ENCODE measurements around the gene STARD3.
"Not testable (repeated sequence)": the region's sequence is repeated elsewhere in the genome, so short reads cannot be mapped to it uniquely, and the experiment has no call there.

The STARD3 gene

DNA sequence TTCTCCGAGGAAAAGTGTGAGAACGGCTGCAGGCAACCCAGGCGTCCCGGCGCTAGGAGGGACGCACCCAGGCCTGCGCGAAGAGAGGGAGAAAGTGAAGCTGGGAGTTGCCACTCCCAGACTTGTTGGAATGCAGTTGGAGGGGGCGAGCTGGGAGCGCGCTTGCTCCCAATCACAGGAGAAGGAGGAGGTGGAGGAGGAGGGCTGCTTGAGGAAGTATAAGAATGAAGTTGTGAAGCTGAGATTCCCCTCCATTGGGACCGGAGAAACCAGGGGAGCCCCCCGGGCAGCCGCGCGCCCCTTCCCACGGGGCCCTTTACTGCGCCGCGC, 62.8 kb downstream of the STARD3 start, which contains the start of gene ERBB2:
TSS of gene ERBB2 (plus strand) at position 247 of the 330 bp plus-strand sequence. CDS start 175 bp downstream, outside the sequence.
- no peak for DNase-seq

GRCh38 chr17:39700148-39700987, 63.4 kb downstream of the STARD3 start:
- DNase-seq, result no peak

GRCh38 chr17:39701012-39701783, 64.3 kb downstream of the STARD3 start:
- DNase-seq, result no peak

- no peak for DNase-seq
Observed at GRCh38 chr17:39701784-39702422, 65.0 kb downstream of the STARD3 start.

GRCh38 chr17:39702901-39703893, 66.3 kb downstream of the STARD3 start:
- DNase-seq, result no peak

DNA sequence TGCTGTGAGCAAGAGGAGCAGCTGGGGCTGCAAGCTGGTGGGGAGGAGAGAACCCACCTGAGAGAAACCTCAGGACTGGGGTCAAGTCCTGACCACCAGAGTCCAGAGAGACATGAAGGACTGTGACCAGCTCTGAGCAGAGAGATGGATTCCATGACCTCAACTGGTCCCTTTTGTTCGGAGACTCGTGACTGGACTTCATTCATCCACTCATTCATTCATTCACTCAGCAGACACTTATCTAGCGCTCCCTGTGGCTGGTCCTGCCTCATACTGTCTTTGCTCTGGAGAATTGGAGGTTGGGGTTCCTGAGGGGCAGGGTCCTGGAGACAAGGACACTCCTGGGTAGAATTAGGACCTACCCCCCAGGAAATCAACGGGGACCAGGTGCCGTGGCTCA, 67.0 kb downstream of the STARD3 start:
- DNase-seq, result no peak

DNA sequence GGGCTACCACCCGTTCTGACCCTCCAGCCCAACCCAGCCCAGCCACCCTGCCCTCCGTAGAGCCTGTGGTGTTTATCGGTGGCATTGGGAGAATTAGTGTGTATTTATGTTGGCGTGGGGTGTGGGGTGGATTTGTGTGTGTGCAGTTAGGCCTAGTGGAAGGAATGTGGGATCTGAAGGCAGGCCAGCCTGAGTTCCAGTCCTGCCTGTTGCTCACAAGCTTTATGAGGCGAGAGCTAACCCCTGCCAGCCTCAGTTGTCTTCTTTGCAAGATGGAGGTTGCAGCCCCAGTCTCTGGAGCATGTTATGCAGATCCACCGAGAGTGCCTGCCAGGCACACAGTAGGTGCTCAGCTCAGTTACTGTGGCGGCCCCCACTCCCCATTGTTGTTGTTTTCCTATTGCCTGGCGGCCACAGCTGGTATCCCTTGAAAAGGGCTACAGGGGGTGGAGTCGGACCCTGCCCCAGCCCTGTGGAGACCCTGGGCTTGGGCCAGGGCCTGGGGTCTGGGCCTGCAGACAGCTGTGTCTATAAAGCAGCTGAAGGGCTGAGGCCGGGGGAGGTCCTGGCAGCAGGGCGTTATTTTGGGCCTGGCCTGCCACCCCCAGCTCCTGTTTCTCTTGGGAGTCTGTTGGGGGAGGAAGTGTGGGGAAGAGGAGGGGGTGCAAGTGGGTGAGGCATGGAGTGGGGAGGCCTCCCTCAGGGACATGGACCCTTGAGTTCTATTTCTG, 68.0 kb downstream of the STARD3 start:
- DNase-seq, result no peak

DNA sequence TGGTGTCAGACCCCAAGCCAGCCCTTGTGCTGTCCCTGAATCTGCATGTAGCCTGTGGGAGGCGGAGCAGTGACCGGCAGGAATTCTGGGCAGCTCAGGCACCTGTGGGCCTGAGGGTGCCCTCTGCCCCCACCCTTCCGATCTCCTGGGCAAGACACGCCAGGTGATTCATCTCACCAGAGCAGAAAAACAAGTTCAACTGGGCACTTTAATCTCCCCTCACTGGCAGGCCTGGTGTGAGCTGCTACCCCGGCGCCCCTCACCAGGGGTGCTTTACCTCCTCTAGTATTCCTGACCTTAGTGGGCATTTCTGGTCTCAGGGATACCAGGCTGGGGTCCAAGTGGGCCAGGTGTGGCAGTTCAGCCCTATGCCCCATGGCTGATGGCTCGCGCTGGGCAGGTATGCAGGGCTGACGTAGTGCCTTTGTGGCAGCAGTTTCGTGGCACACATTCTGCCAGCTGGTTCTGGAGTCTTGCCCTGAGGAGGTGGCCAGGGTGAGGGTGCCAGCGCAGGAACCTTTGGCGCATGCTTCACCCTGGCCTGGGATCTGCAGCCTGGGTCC, 68.9 kb downstream of the STARD3 start:
- DNase-seq, result no peak

DNA sequence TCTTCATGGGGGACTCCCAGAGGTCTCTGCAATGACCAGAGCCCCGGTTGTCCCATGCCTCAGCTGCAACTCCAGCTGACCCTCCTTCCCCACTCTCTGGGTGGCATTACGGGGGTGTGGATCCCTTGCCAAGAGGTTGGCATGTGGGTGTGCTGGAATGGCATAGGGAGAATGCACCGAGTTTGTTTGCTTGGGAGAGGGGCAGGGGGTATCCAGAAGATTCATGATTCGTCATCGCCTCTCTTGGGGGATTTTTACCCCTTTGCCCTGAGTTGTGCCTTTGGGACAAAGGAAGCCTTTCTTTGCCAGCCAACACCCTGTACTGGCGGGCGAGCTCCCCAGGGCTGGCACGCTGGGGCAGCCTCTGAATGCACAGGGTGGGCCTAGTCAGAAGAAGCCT, 69.4 kb downstream of the STARD3 start:
- DNase-seq, result no peak

DNA sequence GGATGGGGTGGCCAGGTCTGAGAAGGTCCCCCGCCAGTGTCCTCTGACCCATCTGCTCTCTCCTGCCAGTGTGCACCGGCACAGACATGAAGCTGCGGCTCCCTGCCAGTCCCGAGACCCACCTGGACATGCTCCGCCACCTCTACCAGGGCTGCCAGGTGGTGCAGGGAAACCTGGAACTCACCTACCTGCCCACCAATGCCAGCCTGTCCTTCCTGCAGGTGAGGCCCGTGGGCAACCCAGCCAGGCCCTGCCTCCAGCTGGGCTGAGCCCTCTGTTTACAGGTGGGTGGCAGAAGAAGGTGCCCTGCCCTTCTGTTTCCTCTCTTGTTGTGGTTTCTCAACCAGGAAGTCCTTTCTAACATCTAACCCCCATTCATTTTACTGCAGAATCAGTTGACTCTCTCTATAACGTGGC, 70.0 kb downstream of the STARD3 start:
- no peak for DNase-seq

DNA sequence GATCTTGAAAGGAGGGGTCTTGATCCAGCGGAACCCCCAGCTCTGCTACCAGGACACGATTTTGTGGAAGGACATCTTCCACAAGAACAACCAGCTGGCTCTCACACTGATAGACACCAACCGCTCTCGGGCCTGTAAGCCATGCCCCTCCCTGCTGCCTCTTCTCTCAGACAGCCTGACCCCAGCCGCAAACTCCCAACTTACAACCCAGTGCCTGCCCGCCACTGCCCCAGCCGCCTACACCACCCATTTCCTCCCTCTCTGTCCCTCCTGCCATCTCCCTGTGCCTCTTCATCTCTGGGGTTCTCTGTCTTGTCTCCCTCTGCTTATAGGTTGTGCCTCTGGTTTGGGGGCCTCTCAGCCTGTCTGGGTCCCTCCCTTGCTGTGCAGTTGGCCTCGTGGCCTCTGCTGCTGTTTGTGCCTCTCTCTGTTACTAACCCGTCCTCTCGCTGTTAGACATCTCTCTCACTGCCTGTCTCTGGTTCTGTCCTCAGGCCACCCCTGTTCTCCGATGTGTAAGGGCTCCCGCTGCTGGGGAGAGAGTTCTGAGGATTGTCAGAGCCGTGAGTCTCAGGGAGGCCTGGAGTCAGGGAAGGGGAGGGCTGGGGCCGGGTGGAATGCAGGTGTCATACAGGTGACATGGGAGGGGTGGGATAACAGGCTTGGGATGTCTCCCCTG, 72.5 kb downstream of the STARD3 start:
- DNase-seq, result no peak

- no peak for DNase-seq
Observed at GRCh38 chr17:39709998-39710964, 73.3 kb downstream of the STARD3 start.

DNA sequence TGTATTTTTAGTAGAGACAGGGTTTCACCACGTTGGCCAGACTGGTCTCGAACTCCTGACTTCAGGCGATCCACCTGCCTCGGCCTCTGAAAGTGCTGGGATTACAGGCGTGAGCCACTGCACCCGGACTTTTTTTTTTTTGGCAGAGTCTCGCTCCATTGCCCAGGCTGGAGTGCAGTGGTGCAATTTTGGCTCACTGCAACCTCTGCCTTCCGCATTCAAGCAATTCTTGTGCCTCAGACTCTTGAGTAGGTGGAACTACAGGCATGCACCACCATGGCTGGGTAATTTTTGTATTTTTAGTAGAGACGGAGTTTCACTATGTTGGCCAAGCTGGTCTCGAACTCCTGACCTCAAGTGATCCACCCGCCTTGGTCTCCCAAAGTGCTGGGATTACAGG, 74.1 kb downstream of the STARD3 start:
- DNase-seq, result not testable (repeated sequence)

GRCh38 chr17:39711851-39712250, 74.9 kb downstream of the STARD3 start:
- no peak for DNase-seq

Measured in activated CD8-positive, alpha-beta memory T cell treated with anti-CD3 and anti-CD28 coated beads, Interleukin-2, amount 50 U/mL, for 4 hours (primary cell).